Measurements from ENCODE around the gene GLIS1.

GRCh38 chr1:53631622-53632310, 107.2 kb downstream of the GLIS1 start:
- TF ChIP-seq CTCF (conservative IDR thresholded peaks at IDR 0.05; ENCODE audit: low read depth, low read length) (no peak), EZH2 (IDR thresholded peaks at IDR 0.05; ENCODE audit: low read length, unreplicated experiment) (no peak)
